ENCODE results near the gene PELI2.

PELI2 gene

DNA sequence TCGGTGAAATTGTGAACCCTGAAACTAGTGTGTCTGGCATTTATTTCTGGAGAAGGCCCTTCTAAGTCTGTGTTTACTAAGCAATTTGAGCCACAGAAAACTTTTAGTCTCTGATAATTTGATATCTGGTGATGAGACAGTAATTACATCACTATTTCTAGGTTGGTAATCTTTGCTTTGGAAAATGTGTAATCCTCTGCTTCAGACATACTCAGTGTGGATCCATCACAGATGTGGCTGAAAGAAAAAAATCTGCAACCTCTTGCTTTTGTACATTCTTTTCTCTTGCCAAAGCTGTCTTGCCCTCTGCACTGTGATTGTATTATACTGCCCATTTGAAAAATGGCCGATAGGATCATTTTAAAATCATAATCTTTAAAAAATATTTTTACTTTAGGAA, 78.1 kb downstream of the PELI2 start:
- Histone ChIP-seq H3K27ac (ENCODE audit: low read depth, low read length) (peak overlapping the region; percentile 55), H4K20me1 (ENCODE audit: low read depth, low read length) (no peaks in the 10 kb centered on the region), H3F3A (ENCODE audit: insufficient read depth) (no peaks in the 10 kb centered on the region), H3K9me2 (replicated peaks; ENCODE audit: insufficient read depth, low read length) (no peaks in the 10 kb centered on the region), H3K4me3 (ENCODE audit: insufficient read depth, low read length, poor library complexity, severe bottlenecking) (no peak overlapping the region), H3K9ac (ENCODE audit: low read length) (peak overlapping the region; percentile 33), H3K36me3 (ENCODE audit: low read length) (no peaks in the 10 kb centered on the region), H3K4me2 (ENCODE audit: low read depth, low read length, poor library complexity, severe bottlenecking) (peak overlapping the region; percentile 57), H3K27me3 (ENCODE audit: low read length) (no peaks in the 10 kb centered on the region), H2AFZ (ENCODE audit: low read depth, low read length, severe bottlenecking) (peak overlapping the region; percentile 82), H3K9me3 (ENCODE audit: insufficient read depth, low read length) (no peaks in the 10 kb centered on the region), H3K79me2 (ENCODE audit: insufficient read depth, low read length) (no peaks in the 10 kb centered on the region)
- no peak for TF ChIP-seq EZH2phosphoT487 (conservative IDR thresholded peaks at IDR 0.05; ENCODE audit: low read length)
- TF ChIP-seq, protein P1, sequence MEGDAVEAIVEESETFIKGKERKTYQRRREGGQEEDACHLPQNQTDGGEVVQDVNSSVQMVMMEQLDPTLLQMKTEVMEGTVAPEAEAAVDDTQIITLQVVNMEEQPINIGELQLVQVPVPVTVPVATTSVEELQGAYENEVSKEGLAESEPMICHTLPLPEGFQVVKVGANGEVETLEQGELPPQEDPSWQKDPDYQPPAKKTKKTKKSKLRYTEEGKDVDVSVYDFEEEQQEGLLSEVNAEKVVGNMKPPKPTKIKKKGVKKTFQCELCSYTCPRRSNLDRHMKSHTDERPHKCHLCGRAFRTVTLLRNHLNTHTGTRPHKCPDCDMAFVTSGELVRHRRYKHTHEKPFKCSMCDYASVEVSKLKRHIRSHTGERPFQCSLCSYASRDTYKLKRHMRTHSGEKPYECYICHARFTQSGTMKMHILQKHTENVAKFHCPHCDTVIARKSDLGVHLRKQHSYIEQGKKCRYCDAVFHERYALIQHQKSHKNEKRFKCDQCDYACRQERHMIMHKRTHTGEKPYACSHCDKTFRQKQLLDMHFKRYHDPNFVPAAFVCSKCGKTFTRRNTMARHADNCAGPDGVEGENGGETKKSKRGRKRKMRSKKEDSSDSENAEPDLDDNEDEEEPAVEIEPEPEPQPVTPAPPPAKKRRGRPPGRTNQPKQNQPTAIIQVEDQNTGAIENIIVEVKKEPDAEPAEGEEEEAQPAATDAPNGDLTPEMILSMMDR (IDR thresholded peaks at IDR 0.05; ENCODE audit: insufficient read depth, low read length, poor library complexity, severe bottlenecking) = no peak

DNA sequence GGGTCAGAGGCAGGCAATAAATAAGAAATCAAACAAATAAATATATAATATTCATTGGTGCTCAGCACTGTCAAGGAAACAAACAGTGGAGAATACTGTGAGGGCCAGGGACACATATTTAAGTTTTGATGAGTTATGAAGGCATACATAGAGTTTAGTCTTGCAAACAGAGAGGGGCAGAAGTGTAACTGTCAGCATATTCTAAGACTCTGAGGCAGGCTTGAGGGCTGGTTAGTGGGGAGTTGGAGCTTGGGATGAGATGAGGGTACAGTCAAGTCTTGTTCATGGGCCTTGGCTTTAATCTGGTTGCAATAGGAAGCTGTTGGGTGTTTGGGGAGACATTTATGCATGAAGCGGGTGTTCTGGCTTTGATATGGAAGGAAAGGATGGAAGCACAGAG, 78.9 kb downstream of the PELI2 start:
- Histone ChIP-seq H4K20me1 (ENCODE audit: low read depth, low read length) (no peaks in the 10 kb centered on the region), H3K27me3 (ENCODE audit: low read length) (no peaks in the 10 kb centered on the region), H3K9me3 (ENCODE audit: insufficient read depth, low read length) (no peaks in the 10 kb centered on the region), H3K4me2 (ENCODE audit: low read depth, low read length, poor library complexity, severe bottlenecking) (no peak overlapping the region), H3K27ac (ENCODE audit: low read depth, low read length) (no peak overlapping the region), H2AFZ (ENCODE audit: low read depth, low read length, severe bottlenecking) (no peak overlapping the region), H3K36me3 (ENCODE audit: low read length) (no peaks in the 10 kb centered on the region), H3K9me2 (replicated peaks; ENCODE audit: insufficient read depth, low read length) (no peaks in the 10 kb centered on the region), H3F3A (ENCODE audit: insufficient read depth) (no peaks in the 10 kb centered on the region), H3K79me2 (ENCODE audit: insufficient read depth, low read length) (no peaks in the 10 kb centered on the region), H3K4me3 (ENCODE audit: insufficient read depth, low read length, poor library complexity, severe bottlenecking) (no peak overlapping the region), H3K9ac (ENCODE audit: low read length) (no peak overlapping the region)
- TF ChIP-seq EZH2phosphoT487 (conservative IDR thresholded peaks at IDR 0.05; ENCODE audit: low read length) = no peak
- TF ChIP-seq, protein P1 (IDR thresholded peaks at IDR 0.05; ENCODE audit: insufficient read depth, low read length, poor library complexity, severe bottlenecking) = no peak

DNA sequence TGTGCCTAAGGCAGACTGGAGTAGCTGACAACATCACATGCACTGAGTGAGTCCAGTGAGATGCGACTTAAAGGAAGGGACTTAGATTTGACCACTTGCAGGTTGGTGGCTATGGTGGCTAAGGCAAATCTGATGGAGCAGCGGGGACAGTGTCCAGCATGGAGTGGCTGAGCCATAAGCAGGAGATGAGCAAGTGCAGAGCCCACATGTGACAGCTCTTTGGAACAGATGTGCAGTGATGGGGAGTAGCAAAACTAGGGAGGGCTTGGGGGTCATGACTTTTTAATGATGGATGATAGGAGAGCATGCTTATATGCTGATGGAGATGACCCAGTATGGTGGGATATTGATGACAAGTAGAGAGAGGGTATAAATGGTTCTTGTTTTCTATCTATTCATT, 80.2 kb downstream of the PELI2 start:
- H3K9me3 ChIP-seq (ENCODE audit: insufficient read depth, low read length) = no peaks in the 10 kb centered on the region
- no peaks in the 10 kb centered on the region for H3K36me3 ChIP-seq (ENCODE audit: low read length)
- TF ChIP-seq, protein P1 (IDR thresholded peaks at IDR 0.05; ENCODE audit: insufficient read depth, low read length, poor library complexity, severe bottlenecking) = no peak
- no peak for TF ChIP-seq EZH2phosphoT487 (conservative IDR thresholded peaks at IDR 0.05; ENCODE audit: low read length)
- no peak overlapping the region for H3K4me2 ChIP-seq (ENCODE audit: low read depth, low read length, poor library complexity, severe bottlenecking)
- no peak overlapping the region for H3K27ac ChIP-seq (ENCODE audit: low read depth, low read length)
- no peaks in the 10 kb centered on the region for H3K27me3 ChIP-seq (ENCODE audit: low read length)
- no peaks in the 10 kb centered on the region for H3K9me2 ChIP-seq (replicated peaks; ENCODE audit: insufficient read depth, low read length)
- H2AFZ ChIP-seq (ENCODE audit: low read depth, low read length, severe bottlenecking) = no peak overlapping the region
- H3F3A ChIP-seq (ENCODE audit: insufficient read depth) = no peaks in the 10 kb centered on the region
- no peaks in the 10 kb centered on the region for H3K79me2 ChIP-seq (ENCODE audit: insufficient read depth, low read length)
- no peaks in the 10 kb centered on the region for H4K20me1 ChIP-seq (ENCODE audit: low read depth, low read length)
- H3K4me3 ChIP-seq (ENCODE audit: insufficient read depth, low read length, poor library complexity, severe bottlenecking) = no peak overlapping the region
- H3K9ac ChIP-seq (ENCODE audit: low read length) = no peak overlapping the region

All from SU-DHL-6 (cell line).